KMS-11 (cell line): ENCODE measurements around the gene BCAS1.

Experiments used
- H2AFZ ChIP-seq: fragments of 200-600 bp; sonication (generic); 2 replicates; pipeline ENCODE4 v1.6.1; 2016; ENCODE audit warnings: antibody characterized with exemption, mixed run types, low read depth
- H3K27ac ChIP-seq: fragments of 200-600 bp; sonication (generic); 2 replicates; pipeline ENCODE4 v1.6.1; 2016; ENCODE audit warnings: mild to moderate bottlenecking, mixed run types
- H3K27me3 ChIP-seq: fragments of 200-600 bp; sonication (generic); 2 replicates; pipeline ENCODE4 v1.6.1; 2017; ENCODE audit warnings: mild to moderate bottlenecking, low read depth, mixed run types, moderate library complexity; ENCODE audit not compliant: insufficient read depth
- H3K36me3 ChIP-seq: fragments of 200-600 bp; sonication (generic); 2 replicates; pipeline ENCODE4 v1.6.1; 2017; ENCODE audit warnings: mild to moderate bottlenecking, mixed run types; ENCODE audit not compliant: insufficient read depth
- H3K4me1 ChIP-seq: fragments of 200-600 bp; sonication (generic); 2 replicates; pipeline ENCODE4 v1.6.1; 2016; ENCODE audit warnings: mild to moderate bottlenecking, low read depth, mixed run types; ENCODE audit not compliant: poor library complexity, severe bottlenecking
- H3K4me2 ChIP-seq: fragments of 200-600 bp; sonication (generic); 2 replicates; pipeline ENCODE4 v1.7.0; 2016; ENCODE audit warnings: mild to moderate bottlenecking, mixed run types
- H3K4me3 ChIP-seq: fragments of 200-600 bp; sonication (generic); IDR thresholded peaks from 2 replicates; pipeline ENCODE4 v1.6.1; 2017; ENCODE audit warnings: low read depth, low read length, mixed read lengths; ENCODE audit not compliant: insufficient read depth
- H3K79me2 ChIP-seq: fragments of 200-600 bp; sonication (generic); 2 replicates; pipeline ENCODE4 v1.6.1; 2016; ENCODE audit warnings: low read depth, mixed run types; ENCODE audit not compliant: insufficient read depth
- H3K9ac ChIP-seq: fragments of 200-600 bp; sonication (generic); 2 replicates; pipeline ENCODE4 v1.6.1; 2016; ENCODE audit warnings: mild to moderate bottlenecking, mixed run types
- H4K20me1 ChIP-seq: fragments of 200-600 bp; sonication (generic); 2 replicates; pipeline ENCODE4 v1.6.1; 2016; ENCODE audit warnings: mild to moderate bottlenecking, mixed run types; ENCODE audit not compliant: insufficient read depth
- CTCF ChIP-seq: fragments of 200-600 bp; sonication (generic); conservative IDR thresholded peaks from 2 replicates; pipeline ENCODE4 v1.6.1; 2017; ENCODE audit warnings: low read depth, mild to moderate bottlenecking, antibody characterized with exemption, low read length, moderate library complexity, mixed read lengths

Gene BCAS1

GRCh38 chr20:53943522-53944291 lies 126.7 kb downstream of the BCAS1 start:
- no peak overlapping the region for H3K27ac ChIP-seq
- no peak overlapping the region for H3K4me2 ChIP-seq

GRCh38 chr20:53942973-53943372 lies 127.4 kb downstream of the BCAS1 start:
- Histone ChIP-seq H2AFZ (no peak overlapping the region), H3K27ac (no peak overlapping the region), H3K4me3 (no peak overlapping the region), H4K20me1 (no peaks in the 10 kb centered on the region), H3K27me3 (no peaks in the 10 kb centered on the region), H3K9ac (no peak overlapping the region), H3K36me3 (no peaks in the 10 kb centered on the region), H3K79me2 (no peaks in the 10 kb centered on the region), H3K4me1 (peaks cover 56% of the 10 kb centered on the region), H3K4me2 (no peak overlapping the region)
- TF ChIP-seq CTCF: no peak

More at GRCh38 chr20:53943522-53944291, 126.7 kb downstream of the BCAS1 start:
- no peak overlapping the region for H3K4me3 ChIP-seq
- no peak overlapping the region for H3K9ac ChIP-seq
- no peaks in the 10 kb centered on the region for H3K79me2 ChIP-seq
- H4K20me1 ChIP-seq: no peaks in the 10 kb centered on the region
- no peak overlapping the region for H2AFZ ChIP-seq
- no peaks in the 10 kb centered on the region for H3K27me3 ChIP-seq
- peak; percentile 86 for TF ChIP-seq CTCF
- H3K36me3 ChIP-seq: no peaks in the 10 kb centered on the region
- H3K4me1 ChIP-seq: peaks cover 61% of the 10 kb centered on the region

GRCh38 chr20:53942472-53942816 lies 128.0 kb downstream of the BCAS1 start:
- Histone ChIP-seq H3K27ac (peak overlapping the region; percentile 24; the same call in 1 of the 2 replicates), H3K36me3 (no peaks in the 10 kb centered on the region), H3K9ac (no peak overlapping the region), H3K4me2 (peak overlapping the region; percentile 36; the same call in 1 of the 2 replicates), H4K20me1 (no peaks in the 10 kb centered on the region), H3K4me1 (peaks cover 56% of the 10 kb centered on the region), H3K27me3 (no peaks in the 10 kb centered on the region), H3K79me2 (no peaks in the 10 kb centered on the region), H2AFZ (peak overlapping the region; percentile 51), H3K4me3 (no peak overlapping the region)
- no peak for TF ChIP-seq CTCF

- H3K27ac ChIP-seq: peak overlapping the region; percentile 24; the same call in 1 of the 2 replicates
- H2AFZ ChIP-seq: peak overlapping the region; percentile 51
- no peaks in the 10 kb centered on the region for H4K20me1 ChIP-seq
- TF ChIP-seq CTCF: no peak
- no peaks in the 10 kb centered on the region for H3K27me3 ChIP-seq
- peak overlapping the region; percentile 36; the same call in 1 of the 2 replicates for H3K4me2 ChIP-seq
- no peak overlapping the region for H3K9ac ChIP-seq
- H3K4me3 ChIP-seq: no peak overlapping the region
- H3K79me2 ChIP-seq: no peaks in the 10 kb centered on the region
- H3K4me1 ChIP-seq: peaks cover 56% of the 10 kb centered on the region
- H3K36me3 ChIP-seq: no peaks in the 10 kb centered on the region
These were observed 128.5 kb downstream of the BCAS1 start for GRCh38 chr20:53941680-53942471.
